WERI-Rb-1 (cell line): ENCODE results near the gene PHEX.

ENCODE experiments used
- DNase-seq: peaks from one replicate; pipeline ENCODE4 v3.0.0-alpha.2; 2020
- H3K27ac ChIP-seq: fragments of 250-450 bp; sonication (Bioruptor Pico); 2 replicates; pipeline ENCODE4 v1.5.1; 2020; ENCODE audit warnings: mild to moderate bottlenecking, moderate library complexity
- H3K27me3 ChIP-seq: fragments of 250-450 bp; sonication (Bioruptor Pico); 2 replicates; pipeline ENCODE4 v1.5.1; 2021; ENCODE audit warnings: mild to moderate bottlenecking, low read depth, moderate library complexity; ENCODE audit not compliant: insufficient read depth, severe bottlenecking
- H3K36me3 ChIP-seq: fragments of 250-450 bp; sonication (Bioruptor Pico); 2 replicates; pipeline ENCODE4 v1.5.1; 2020; ENCODE audit warnings: mild to moderate bottlenecking, moderate library complexity
- H3K4me3 ChIP-seq: 2 replicates; pipeline ENCODE4 v1.5.1; 2011; ENCODE audit warnings: low read depth, mild to moderate bottlenecking, control low read depth, low read length
- H3K9me3 ChIP-seq: fragments of 250-450 bp; sonication (Bioruptor Pico); 2 replicates; pipeline ENCODE4 v1.5.1; 2021; ENCODE audit warnings: mild to moderate bottlenecking, moderate library complexity; ENCODE audit not compliant: severe bottlenecking
- TF ChIP-seq, protein P1 (sequence below): IDR thresholded peaks from 2 replicates; pipeline ENCODE4 v1.5.1; 2011; ENCODE audit warnings: low read depth, mild to moderate bottlenecking, control low read depth, inconsistent platforms, low read length

PHEX gene

DNA sequence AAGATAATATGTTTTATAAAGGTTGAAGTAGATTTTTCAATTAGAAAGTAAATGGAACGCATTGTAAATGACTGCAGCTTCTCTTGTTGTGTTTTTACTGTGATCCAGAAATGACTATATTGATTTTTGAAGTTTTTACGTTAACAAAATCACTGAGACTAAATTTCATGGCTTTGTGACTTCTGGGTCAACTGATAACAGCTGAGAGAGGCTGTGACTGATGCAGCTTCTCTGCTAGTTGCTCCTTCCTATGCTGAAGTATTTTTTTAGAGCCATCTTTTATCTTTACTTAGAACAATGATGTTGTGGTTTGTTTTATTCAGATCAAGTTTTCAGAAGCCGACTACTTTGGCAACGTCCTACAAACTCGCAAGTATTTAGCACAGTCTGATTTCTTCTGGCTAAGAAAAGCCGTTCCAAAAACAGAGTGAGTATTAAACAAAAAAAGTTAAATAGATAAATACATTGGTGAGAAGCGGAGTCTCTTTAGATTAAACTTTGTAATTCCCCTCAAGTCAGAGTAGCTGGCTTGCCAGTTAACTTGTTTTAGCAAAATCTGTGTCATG, 145.9 kb downstream of the PHEX start:
- H3K27me3 ChIP-seq = peaks cover 4% of the 10 kb centered on the region
- no peak overlapping the region for H3K27ac ChIP-seq
- DNase-seq = no peak
- no peak overlapping the region for H3K4me3 ChIP-seq
- TF ChIP-seq, protein P1, sequence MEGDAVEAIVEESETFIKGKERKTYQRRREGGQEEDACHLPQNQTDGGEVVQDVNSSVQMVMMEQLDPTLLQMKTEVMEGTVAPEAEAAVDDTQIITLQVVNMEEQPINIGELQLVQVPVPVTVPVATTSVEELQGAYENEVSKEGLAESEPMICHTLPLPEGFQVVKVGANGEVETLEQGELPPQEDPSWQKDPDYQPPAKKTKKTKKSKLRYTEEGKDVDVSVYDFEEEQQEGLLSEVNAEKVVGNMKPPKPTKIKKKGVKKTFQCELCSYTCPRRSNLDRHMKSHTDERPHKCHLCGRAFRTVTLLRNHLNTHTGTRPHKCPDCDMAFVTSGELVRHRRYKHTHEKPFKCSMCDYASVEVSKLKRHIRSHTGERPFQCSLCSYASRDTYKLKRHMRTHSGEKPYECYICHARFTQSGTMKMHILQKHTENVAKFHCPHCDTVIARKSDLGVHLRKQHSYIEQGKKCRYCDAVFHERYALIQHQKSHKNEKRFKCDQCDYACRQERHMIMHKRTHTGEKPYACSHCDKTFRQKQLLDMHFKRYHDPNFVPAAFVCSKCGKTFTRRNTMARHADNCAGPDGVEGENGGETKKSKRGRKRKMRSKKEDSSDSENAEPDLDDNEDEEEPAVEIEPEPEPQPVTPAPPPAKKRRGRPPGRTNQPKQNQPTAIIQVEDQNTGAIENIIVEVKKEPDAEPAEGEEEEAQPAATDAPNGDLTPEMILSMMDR = no peak
- H3K9me3 ChIP-seq = no peaks in the 10 kb centered on the region
- no peaks in the 10 kb centered on the region for H3K36me3 ChIP-seq

DNA sequence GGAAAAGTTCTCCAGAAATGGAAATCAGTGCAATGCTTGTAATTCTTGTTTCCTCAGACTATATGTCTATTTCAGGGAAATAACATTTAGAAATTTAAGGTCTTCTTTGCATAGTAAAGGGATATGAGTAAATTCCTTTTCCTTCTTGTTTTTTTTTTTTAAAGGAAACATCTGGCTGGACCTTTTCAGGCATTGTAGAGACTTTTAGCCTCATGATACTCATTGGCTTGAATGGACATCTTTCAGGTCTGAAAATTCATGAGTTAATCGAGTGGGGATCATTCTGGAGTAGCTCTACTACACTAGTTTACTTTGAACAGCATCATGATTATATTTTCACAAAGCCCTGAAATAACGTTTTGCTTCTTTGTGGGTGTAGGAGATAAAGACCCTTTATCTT, 152.0 kb downstream of the PHEX start:
- no peak overlapping the region for H3K27ac ChIP-seq
- TF ChIP-seq, protein P1 = no peak
- no peaks in the 10 kb centered on the region for H3K27me3 ChIP-seq
- H3K4me3 ChIP-seq = no peak overlapping the region
- DNase-seq = no peak
- no peaks in the 10 kb centered on the region for H3K9me3 ChIP-seq
- no peaks in the 10 kb centered on the region for H3K36me3 ChIP-seq

DNA sequence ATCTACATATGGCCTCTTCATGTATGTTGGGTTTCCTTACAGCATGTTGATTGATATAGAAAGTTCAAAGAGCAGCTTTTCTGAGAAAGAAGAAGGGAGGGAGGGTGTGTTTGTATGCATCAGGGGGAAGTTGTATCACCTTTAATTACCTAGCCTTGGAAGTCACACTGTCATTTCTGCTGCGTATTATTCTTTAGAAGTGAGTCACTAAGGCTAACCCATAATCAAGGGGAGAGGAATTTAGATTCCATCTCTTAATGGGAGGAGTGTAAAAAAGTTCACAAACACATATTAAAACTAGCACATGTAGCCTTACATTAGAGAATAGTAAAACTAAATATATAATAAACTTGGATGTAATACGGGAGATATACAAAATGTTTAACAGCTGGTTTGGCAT, 154.0 kb downstream of the PHEX start:
- DNase-seq = no peak
- TF ChIP-seq, protein P1 = no peak
- no peaks in the 10 kb centered on the region for H3K9me3 ChIP-seq
- no peaks in the 10 kb centered on the region for H3K36me3 ChIP-seq
- no peaks in the 10 kb centered on the region for H3K27me3 ChIP-seq
- H3K4me3 ChIP-seq = no peak overlapping the region
- H3K27ac ChIP-seq = no peak overlapping the region; the same call in 1 of the 2 replicates

DNA sequence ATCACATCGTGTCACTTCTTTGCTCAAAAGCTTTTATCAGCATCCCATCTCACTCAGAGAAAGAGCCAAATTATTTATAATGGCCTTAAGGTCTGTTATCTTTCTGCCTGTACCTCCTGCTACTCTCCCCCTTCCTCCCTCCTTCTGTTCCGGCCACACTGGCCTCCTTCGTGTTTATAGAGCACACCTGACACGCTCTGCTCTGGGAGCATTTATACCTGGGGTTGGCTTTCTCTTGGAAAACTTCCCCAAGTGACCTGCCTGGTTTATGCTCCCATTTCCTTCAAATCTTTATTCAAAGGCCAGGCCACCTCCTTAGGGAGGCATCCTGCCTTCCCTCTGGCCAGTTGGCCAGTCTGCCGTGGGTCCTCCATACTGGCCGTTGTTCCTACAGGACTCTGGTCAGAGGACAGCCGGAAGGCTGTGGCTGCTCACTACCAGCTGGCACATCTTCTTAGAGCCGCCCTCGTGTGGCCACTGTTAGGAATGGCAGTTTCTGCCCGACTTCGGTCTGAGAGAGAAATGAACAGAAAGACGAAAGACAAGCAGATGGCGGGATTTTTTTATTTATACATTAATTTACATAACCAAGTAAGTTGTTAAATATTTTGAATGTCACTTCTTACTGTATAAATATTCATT, 160.4 kb downstream of the PHEX start:
- Histone ChIP-seq H3K27me3 (no peaks in the 10 kb centered on the region), H3K9me3 (no peaks in the 10 kb centered on the region), H3K36me3 (no peaks in the 10 kb centered on the region), H3K27ac (no peak overlapping the region), H3K4me3 (no peak overlapping the region)
- TF ChIP-seq, protein P1 = peak; percentile 74
- DNase-seq = peak; percentile 71

DNA sequence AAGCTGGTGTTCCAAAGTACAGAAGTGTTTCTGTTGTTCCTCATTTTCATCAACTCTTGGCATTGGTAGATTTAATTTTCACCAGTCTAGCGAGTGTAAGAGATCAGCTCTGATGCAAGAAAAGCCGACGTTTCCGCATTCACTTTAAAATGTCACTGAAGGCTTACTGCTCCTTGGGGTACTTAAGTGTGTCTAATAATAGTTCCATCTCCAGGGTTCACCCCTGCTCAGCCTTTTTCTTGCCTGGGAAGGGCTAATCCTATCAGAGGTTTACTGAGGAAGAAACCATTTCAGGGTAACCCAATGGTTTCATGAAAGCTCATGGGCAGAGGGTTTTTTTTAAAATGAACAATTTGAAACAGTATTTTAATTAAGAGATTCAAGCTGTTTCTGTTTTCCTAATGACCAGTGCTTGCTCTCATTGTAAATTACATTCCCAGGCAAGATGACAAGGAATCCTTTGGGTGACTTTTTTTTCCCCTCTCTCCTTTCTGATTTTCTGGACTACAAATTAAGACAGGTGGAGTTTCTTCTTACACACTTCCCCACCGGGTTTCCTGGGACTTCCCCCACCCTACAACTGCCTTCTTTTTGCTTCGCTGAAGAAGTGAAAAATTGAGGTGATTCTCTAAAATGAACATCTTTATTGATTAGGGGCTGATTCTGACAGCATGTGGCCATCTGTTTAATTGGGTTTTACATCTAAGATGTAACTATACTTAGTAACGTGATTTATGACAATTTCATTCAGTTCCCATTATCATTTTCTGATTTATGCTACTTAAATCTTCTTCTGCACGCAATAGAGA, 161.9 kb downstream of the PHEX start:
- H3K36me3 ChIP-seq = no peaks in the 10 kb centered on the region
- TF ChIP-seq, protein P1 = no peak
- DNase-seq = peak; percentile 47
- H3K27ac ChIP-seq = no peak overlapping the region
- no peaks in the 10 kb centered on the region for H3K27me3 ChIP-seq
- no peaks in the 10 kb centered on the region for H3K9me3 ChIP-seq
- H3K4me3 ChIP-seq = no peak overlapping the region
